ENCODE measurements around the gene CNTN1. TPM values are rescaled to one million over a fixed set of nuclear protein-coding genes. Genes with fewer than 3 reads are reported as not detected.

CNTN1 gene
- total RNA-seq, 1 experiment from 2014 or later, result 3.0 TPM

DNA sequence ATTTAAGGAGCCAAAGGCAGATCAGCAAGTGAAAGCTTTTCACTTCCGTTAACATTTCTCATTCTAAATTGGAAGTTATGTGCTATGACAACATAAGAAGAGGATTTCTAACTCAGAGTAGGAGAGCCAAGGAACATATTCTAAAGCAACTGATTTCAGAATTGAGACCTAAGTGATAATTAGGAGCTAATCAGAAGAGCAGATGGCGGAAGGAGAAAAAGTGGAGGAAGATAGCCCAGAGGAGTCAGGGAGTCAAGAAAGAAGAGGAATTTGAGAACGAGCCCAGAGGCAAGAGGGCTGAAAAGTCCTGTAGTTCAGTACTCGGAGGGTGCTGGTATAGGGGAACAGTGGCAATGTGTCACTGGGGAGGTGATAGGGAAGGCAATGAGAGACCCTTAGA is 162.4 kb downstream of the CNTN1 start:
- TF ChIP-seq RAD21 (IDR thresholded peaks at IDR 0.05; ENCODE audit: low read depth) (no peak), CBX3 (IDR thresholded peaks at IDR 0.05; ENCODE audit: low read depth) (no peak), TCF7L2 (IDR thresholded peaks at IDR 0.05; ENCODE audit: borderline replicate concordance, extremely low read depth, insufficient read depth, insufficient read length) (no peak), POLR2AphosphoS5 (IDR thresholded peaks at IDR 0.05; ENCODE audit: low read depth, low read length) (no peak), SRF (IDR thresholded peaks at IDR 0.05; ENCODE audit: low read depth) (no peak), ELF1 (IDR thresholded peaks at IDR 0.05; ENCODE audit: borderline replicate concordance, low read depth) (no peak), POLR2A (IDR thresholded peaks at IDR 0.05; ENCODE audit: borderline replicate concordance, extremely low read depth, insufficient read depth, insufficient read length) (no peak), EGR1 (IDR thresholded peaks at IDR 0.05; ENCODE audit: low read depth) (no peak), SIN3A (IDR thresholded peaks at IDR 0.05; ENCODE audit: low read depth) (no peak), ZNF274 (IDR thresholded peaks at IDR 0.05; ENCODE audit: low read depth, low read length) (no peak), EZH2phosphoT487 (IDR thresholded peaks at IDR 0.05; ENCODE audit: borderline replicate concordance) (no peak)
- TF ChIP-seq, protein P1, sequence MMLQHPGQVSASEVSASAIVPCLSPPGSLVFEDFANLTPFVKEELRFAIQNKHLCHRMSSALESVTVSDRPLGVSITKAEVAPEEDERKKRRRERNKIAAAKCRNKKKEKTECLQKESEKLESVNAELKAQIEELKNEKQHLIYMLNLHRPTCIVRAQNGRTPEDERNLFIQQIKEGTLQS (IDR thresholded peaks at IDR 0.05), result no peak
- TF ChIP-seq, protein P2, sequence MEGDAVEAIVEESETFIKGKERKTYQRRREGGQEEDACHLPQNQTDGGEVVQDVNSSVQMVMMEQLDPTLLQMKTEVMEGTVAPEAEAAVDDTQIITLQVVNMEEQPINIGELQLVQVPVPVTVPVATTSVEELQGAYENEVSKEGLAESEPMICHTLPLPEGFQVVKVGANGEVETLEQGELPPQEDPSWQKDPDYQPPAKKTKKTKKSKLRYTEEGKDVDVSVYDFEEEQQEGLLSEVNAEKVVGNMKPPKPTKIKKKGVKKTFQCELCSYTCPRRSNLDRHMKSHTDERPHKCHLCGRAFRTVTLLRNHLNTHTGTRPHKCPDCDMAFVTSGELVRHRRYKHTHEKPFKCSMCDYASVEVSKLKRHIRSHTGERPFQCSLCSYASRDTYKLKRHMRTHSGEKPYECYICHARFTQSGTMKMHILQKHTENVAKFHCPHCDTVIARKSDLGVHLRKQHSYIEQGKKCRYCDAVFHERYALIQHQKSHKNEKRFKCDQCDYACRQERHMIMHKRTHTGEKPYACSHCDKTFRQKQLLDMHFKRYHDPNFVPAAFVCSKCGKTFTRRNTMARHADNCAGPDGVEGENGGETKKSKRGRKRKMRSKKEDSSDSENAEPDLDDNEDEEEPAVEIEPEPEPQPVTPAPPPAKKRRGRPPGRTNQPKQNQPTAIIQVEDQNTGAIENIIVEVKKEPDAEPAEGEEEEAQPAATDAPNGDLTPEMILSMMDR (IDR thresholded peaks at IDR 0.05 in 2 of 3, conservative IDR thresholded peaks at IDR 0.05 in 1 of 3; ENCODE audit: borderline replicate concordance in 1 of 3, insufficient read depth in 1 of 3, low read depth in 2 of 3, low read length in 2 of 3), result no peak
- TF ChIP-seq, protein P3, sequence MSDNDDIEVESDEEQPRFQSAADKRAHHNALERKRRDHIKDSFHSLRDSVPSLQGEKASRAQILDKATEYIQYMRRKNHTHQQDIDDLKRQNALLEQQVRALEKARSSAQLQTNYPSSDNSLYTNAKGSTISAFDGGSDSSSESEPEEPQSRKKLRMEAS (IDR thresholded peaks at IDR 0.05), result no peak
- Histone ChIP-seq H3K27ac (ENCODE audit: low read depth, low read length) (no peak overlapping the region), H3K4me1 (ENCODE audit: control insufficient read depth in 1 of 2, insufficient read depth in 2 of 2, low read length in 2 of 2) (no peaks in the 10 kb centered on the region), H3K9me2 (ENCODE audit: insufficient read depth) (no peaks in the 10 kb centered on the region), H4K20me1 (ENCODE audit: insufficient read depth) (no peaks in the 10 kb centered on the region), H3K4me3 (replicated peaks in 1 of 2; ENCODE audit: low read depth in 1 of 2, low read length in 2 of 2) (no peak overlapping the region), H3K36me3 (ENCODE audit: control insufficient read depth in 1 of 2, insufficient read depth in 2 of 2, low read length in 2 of 2) (no peaks in the 10 kb centered on the region), H2AFZ (ENCODE audit: low read depth, low read length, poor library complexity, severe bottlenecking) (no peak overlapping the region), H3K27me3 (ENCODE audit: insufficient read depth, low read length) (no peaks in the 10 kb centered on the region), H3K9ac (ENCODE audit: low read length) (no peak overlapping the region), H3K79me2 (ENCODE audit: insufficient read depth, low read length) (no peaks in the 10 kb centered on the region), H3K9me3 (ENCODE audit: control insufficient read depth in 1 of 2, insufficient read depth in 1 of 2, low read depth in 1 of 2, low read length in 2 of 2) (no peaks in the 10 kb centered on the region), H3K4me2 (ENCODE audit: low read length) (no peak overlapping the region)
- BruUV-seq (replicated peaks), result no TSS peak
- POLR2A ChIA-PET, result no interaction called here
- RAD21 ChIA-PET (ENCODE audit: low non-redundant PET in 1 of 2, low total read pairs in 2 of 2, uncharacterized antibody in 2 of 2, unreplicated experiment in 2 of 2), result no interaction called here
- intact Hi-C loops (cut with micrococcal nuclease), result no loop called here
- DNase-seq (ENCODE audit: low read depth, low spot score) (no peak), ATAC-seq (no peak)
- CTCF ChIA-PET, result no interaction called here

All from HCT116 (cell line).